OCI-LY1 (cell line): ENCODE results near the gene SLC2A4RG.

ENCODE experiments used
- H2AFZ ChIP-seq: fragments of 200-600 bp; sonication (generic), shearing (Covaris generic); 2 replicates; pipeline ENCODE4 v1.6.0; 2014; ENCODE audit warnings: antibody characterized with exemption, mild to moderate bottlenecking, low read length
- H3F3A ChIP-seq: fragments of 200-600 bp; sonication (generic), shearing (Covaris generic); 2 replicates; pipeline ENCODE4 v1.6.0; 2014; ENCODE audit warnings: mild to moderate bottlenecking, antibody characterized with exemption, low read length, moderate library complexity; ENCODE audit not compliant: insufficient read depth
- H3K27ac ChIP-seq: fragments of 200-600 bp; sonication (generic); 2 replicates; pipeline ENCODE4 v1.5.1; 2014; ENCODE audit warnings: low read length, mixed run types, mild to moderate bottlenecking, low read depth; ENCODE audit not compliant: poor library complexity, severe bottlenecking
- H3K27me3 ChIP-seq: fragments of 200-600 bp; sonication (generic); 2 replicates; pipeline ENCODE4 v1.6.0; 2014; ENCODE audit warnings: antibody characterized with exemption, mild to moderate bottlenecking, low read length, moderate library complexity; ENCODE audit not compliant: insufficient read depth
- H3K36me3 ChIP-seq: fragments of 200-600 bp; sonication (generic); 2 replicates; pipeline ENCODE4 v1.6.1; 2014; ENCODE audit warnings: mild to moderate bottlenecking, antibody characterized with exemption, low read length, moderate library complexity, mixed read lengths; ENCODE audit not compliant: insufficient read depth
- H3K4me1 ChIP-seq: fragments of 200-600 bp; sonication (generic); 2 replicates; pipeline ENCODE4 v1.5.1; 2014; ENCODE audit warnings: mild to moderate bottlenecking, low read length, moderate library complexity; ENCODE audit not compliant: insufficient read depth, severe bottlenecking
- H3K4me2 ChIP-seq: fragments of 200-600 bp; sonication (generic), shearing (Covaris generic); 2 replicates; pipeline ENCODE4 v1.6.1; 2014; ENCODE audit warnings: low read length
- H3K4me3 ChIP-seq: fragments of 200-600 bp; sonication (generic); 2 replicates; pipeline ENCODE4 v1.5.1; 2014; ENCODE audit warnings: low read length, low read depth, mild to moderate bottlenecking, mixed read lengths; ENCODE audit not compliant: poor library complexity, severe bottlenecking
- H3K79me2 ChIP-seq: fragments of 200-600 bp; shearing (Covaris generic); 2 replicates; pipeline ENCODE4 v1.6.1; 2016; ENCODE audit warnings: mixed run types, low read length, mixed read lengths; ENCODE audit not compliant: insufficient read depth
- H3K9ac ChIP-seq: fragments of 200-600 bp; sonication (generic), shearing (Covaris generic); 2 replicates; pipeline ENCODE4 v1.6.1; 2014; ENCODE audit warnings: mild to moderate bottlenecking, low read length, mixed read lengths
- H3K9me2 ChIP-seq: fragments of 200-600 bp; sonication (generic), shearing (Covaris generic); 2 replicates; pipeline ENCODE4 v1.6.1; 2014; ENCODE audit warnings: low read depth, mild to moderate bottlenecking, low read length, mixed read lengths
- H3K9me3 ChIP-seq: fragments of 200-600 bp; shearing (Covaris generic); 2 replicates; pipeline ENCODE4 v1.6.1; 2014; ENCODE audit warnings: low read length, mixed read lengths
- H4K20me1 ChIP-seq: fragments of 200-600 bp; sonication (generic), shearing (Covaris generic); 2 replicates; pipeline ENCODE4 v1.6.0; 2016; ENCODE audit warnings: mild to moderate bottlenecking, low read length; ENCODE audit not compliant: insufficient read depth
- CTCF ChIP-seq: fragments of 200-600 bp; sonication (generic), shearing (Covaris generic); IDR thresholded peaks from 2 replicates; pipeline ENCODE4 v1.5.1; 2017; ENCODE audit warnings: mild to moderate bottlenecking, antibody characterized with exemption, low read length, moderate library complexity, mixed read lengths
- EZH2 ChIP-seq: fragments of 200-600 bp; sonication (generic), shearing (Covaris generic); IDR thresholded peaks from 2 replicates; pipeline ENCODE4 v1.8.0; 2017; ENCODE audit warnings: borderline replicate concordance, mixed run types, mild to moderate bottlenecking, antibody characterized with exemption, low read length, moderate library complexity, mixed read lengths

SLC2A4RG gene

GRCh38 chr20:63707558-63708300 is 31.8 kb upstream of the SLC2A4RG start, which contains the start of the genes ARFRP1 and ZGPAT:
ARFRP1 (minus strand) TSS chr20:63707976; CDS start chr20:63707091, 885 bp downstream.
ZGPAT (plus strand) TSS chr20:63708039; CDS start chr20:63708581, 542 bp downstream.
- H3K4me3 ChIP-seq, result peak within 1 kb of the TSS; percentile 97
- no peaks in the 10 kb centered on the region for H3F3A ChIP-seq
- no peak for TF ChIP-seq EZH2
- no peak for TF ChIP-seq CTCF
- peaks cover 7% of the 10 kb centered on the region for H3K79me2 ChIP-seq
- peaks cover 66% of the 10 kb centered on the region for H3K36me3 ChIP-seq
- H3K4me2 ChIP-seq, result peak within 1 kb of the TSS; percentile 99
- H3K9ac ChIP-seq, result peak within 1 kb of the TSS; percentile 94
- H3K4me1 ChIP-seq, result peaks cover 21% of the 10 kb centered on the region
- H2AFZ ChIP-seq, result no peak within 1 kb of the TSS
- H3K9me2 ChIP-seq, result no peaks in the 10 kb centered on the region
- H3K27me3 ChIP-seq, result no peaks in the 10 kb centered on the region
- peaks cover 9% of the 10 kb centered on the region for H3K9me3 ChIP-seq
- no peaks in the 10 kb centered on the region for H4K20me1 ChIP-seq
- no peak within 1 kb of the TSS for H3K27ac ChIP-seq

GRCh38 chr20:63708301-63709148 is 31.1 kb upstream of the SLC2A4RG start:
- no peaks in the 10 kb centered on the region for H3K9me2 ChIP-seq
- no peaks in the 10 kb centered on the region for H4K20me1 ChIP-seq
- peak overlapping the region; percentile 94 for H3K9ac ChIP-seq
- TF ChIP-seq CTCF, result no peak
- no peak for TF ChIP-seq EZH2
- no peaks in the 10 kb centered on the region for H3K27me3 ChIP-seq
- H3K4me2 ChIP-seq, result peak overlapping the region; percentile 99
- H3K36me3 ChIP-seq, result peaks cover 71% of the 10 kb centered on the region
- H3K27ac ChIP-seq, result no peak overlapping the region
- peaks cover 7% of the 10 kb centered on the region for H3K79me2 ChIP-seq
- peaks cover 21% of the 10 kb centered on the region for H3K4me1 ChIP-seq
- peak overlapping the region; percentile 97 for H3K4me3 ChIP-seq
- H3K9me3 ChIP-seq, result peaks cover 9% of the 10 kb centered on the region
- no peaks in the 10 kb centered on the region for H3F3A ChIP-seq
- no peak overlapping the region for H2AFZ ChIP-seq

GRCh38 chr20:63709149-63709527 is 30.4 kb upstream of the SLC2A4RG start:
- Histone ChIP-seq H4K20me1 (no peaks in the 10 kb centered on the region), H3K9ac (peak overlapping the region; percentile 94; the same call in 1 of the 2 replicates), H3K4me2 (peak overlapping the region; percentile 99), H3K9me3 (peaks cover 9% of the 10 kb centered on the region), H3K9me2 (no peaks in the 10 kb centered on the region), H3K27me3 (no peaks in the 10 kb centered on the region), H3K27ac (no peak overlapping the region), H3F3A (no peaks in the 10 kb centered on the region), H3K4me3 (peak overlapping the region; percentile 97), H3K4me1 (peaks cover 21% of the 10 kb centered on the region), H3K79me2 (peaks cover 7% of the 10 kb centered on the region), H2AFZ (no peak overlapping the region), H3K36me3 (peaks cover 71% of the 10 kb centered on the region)
- no peak for TF ChIP-seq EZH2
